HFF-Myc (cell line): ENCODE data around the gene FAM161B.
"Not testable (repeated sequence)": the region's sequence is repeated elsewhere in the genome, so short reads cannot be mapped to it uniquely, and the experiment has no call there.

ENCODE experiments used
- DNase-seq: peaks from one replicate; pipeline ENCODE4 v3.0.0-alpha.2; 2011; ENCODE audit warnings: low read depth; ENCODE audit errors: extremely low read depth
- H3K4me3 ChIP-seq: replicated peaks from 2 replicates; pipeline ENCODE4 v1.5.1; 2011; ENCODE audit warnings: low read depth, mild to moderate bottlenecking, control low read depth, low read length
- TF ChIP-seq, protein P1 (sequence below): IDR thresholded peaks from 2 replicates; pipeline ENCODE4 v1.5.1; 2012; ENCODE audit warnings: mild to moderate bottlenecking, low read depth, low read length, control low read depth; ENCODE audit errors: missing control alignments

FAM161B gene

DNA sequence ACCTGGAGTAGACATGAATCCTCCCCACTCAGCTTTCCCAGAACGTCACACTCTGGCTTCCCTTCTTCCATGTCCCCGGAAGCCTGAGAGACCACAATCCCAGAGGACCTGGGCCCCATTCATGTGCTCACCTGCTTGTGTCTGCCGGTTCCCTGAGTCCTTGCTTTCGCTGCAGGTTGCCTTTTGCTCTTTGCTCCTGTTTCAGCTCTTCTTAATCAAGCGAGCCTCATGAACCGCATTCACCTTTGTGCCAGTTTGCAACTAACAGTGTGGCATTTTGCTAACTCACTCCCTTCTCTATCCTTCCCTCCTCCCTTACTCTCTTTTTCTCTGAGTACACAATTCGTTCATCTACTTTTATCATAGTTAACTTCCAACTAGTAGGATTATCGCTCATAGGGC lies 46.1 kb upstream of the FAM161B start:
- TF ChIP-seq, protein P1, sequence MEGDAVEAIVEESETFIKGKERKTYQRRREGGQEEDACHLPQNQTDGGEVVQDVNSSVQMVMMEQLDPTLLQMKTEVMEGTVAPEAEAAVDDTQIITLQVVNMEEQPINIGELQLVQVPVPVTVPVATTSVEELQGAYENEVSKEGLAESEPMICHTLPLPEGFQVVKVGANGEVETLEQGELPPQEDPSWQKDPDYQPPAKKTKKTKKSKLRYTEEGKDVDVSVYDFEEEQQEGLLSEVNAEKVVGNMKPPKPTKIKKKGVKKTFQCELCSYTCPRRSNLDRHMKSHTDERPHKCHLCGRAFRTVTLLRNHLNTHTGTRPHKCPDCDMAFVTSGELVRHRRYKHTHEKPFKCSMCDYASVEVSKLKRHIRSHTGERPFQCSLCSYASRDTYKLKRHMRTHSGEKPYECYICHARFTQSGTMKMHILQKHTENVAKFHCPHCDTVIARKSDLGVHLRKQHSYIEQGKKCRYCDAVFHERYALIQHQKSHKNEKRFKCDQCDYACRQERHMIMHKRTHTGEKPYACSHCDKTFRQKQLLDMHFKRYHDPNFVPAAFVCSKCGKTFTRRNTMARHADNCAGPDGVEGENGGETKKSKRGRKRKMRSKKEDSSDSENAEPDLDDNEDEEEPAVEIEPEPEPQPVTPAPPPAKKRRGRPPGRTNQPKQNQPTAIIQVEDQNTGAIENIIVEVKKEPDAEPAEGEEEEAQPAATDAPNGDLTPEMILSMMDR: no peak
- no peak overlapping the region for H3K4me3 ChIP-seq
- DNase-seq: no peak

DNA sequence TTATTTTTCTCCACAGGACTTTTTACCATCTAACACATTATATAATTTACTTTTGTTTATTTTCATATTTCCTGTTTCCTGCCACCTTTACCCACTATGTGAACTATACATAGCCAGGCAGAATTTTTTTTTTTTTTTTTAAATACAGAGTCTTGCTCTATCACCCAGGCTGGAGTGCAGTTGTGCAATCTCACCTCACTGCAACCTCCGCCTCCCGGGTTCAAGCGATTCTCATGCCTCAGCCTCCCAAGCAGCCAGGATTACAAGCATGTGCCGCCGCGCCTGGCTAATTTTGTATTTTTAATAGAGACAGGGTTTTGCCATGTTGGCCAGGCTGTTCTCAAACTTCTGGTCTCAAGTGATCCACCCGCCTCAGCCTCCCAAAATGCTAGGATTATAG lies 45.0 kb upstream of the FAM161B start:
- not testable (repeated sequence) for H3K4me3 ChIP-seq, DNase-seq

DNA sequence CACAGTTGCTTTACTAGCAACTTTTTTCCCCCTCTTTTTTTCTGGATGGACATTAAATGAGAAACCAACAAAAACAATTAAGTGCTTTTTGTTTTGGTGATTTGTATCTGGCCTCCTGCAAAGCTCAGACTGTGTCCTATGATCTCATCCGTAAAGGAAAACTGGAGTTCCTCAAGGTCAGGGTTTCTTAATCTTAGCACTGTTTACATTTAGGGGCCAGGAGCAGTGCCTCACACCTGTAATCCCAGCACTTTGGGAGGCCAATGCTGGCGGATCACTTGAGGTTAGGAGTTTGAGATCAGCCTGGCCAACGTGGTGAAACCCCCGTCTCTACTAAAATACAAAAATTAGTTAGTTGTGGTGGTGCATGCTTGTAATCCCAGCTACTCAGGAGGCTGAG lies 41.2 kb upstream of the FAM161B start:
- DNase-seq: no peak
- TF ChIP-seq, protein P1: no peak
- no peak overlapping the region for H3K4me3 ChIP-seq

DNA sequence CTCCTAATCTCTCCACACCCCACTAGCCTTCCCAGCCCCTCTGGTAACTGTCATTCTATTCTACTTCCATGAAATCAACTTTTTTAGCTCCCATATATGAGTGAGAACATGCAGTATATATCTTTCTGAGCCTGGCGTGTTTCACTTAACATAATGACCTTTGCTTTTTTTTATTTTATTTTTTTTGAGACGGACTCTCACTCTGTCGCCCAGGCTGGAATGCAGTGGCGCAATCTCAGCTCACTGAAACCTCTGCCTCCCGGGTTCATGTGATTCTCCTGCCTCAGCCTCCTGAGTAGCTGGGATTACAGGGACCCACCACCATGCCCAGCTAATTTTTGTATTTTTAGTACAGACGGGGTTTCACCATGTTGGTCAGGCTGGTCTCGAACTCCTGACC lies 38.8 kb upstream of the FAM161B start:
- not testable (repeated sequence) for H3K4me3 ChIP-seq, DNase-seq

DNA sequence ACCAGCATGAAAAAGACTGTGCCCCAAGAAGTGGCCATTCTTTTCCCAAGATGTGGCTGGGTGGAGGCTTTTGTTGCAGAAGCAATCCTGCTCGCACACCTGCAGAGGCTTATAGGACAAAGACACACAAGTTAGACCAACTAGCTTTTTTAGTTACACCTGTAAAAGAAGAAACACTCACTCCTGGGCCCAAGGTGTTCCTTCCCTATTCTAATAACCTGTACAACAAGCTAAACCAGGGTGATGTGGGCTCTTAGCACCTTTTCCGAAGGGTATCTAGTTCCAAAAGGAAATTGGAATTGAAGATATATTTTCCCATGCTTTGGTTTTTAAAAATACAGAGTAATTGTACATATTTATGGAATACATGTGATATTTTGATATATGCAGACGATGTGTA lies 38.2 kb upstream of the FAM161B start:
- H3K4me3 ChIP-seq: no peak overlapping the region
- no peak for DNase-seq
- TF ChIP-seq, protein P1: no peak

DNA sequence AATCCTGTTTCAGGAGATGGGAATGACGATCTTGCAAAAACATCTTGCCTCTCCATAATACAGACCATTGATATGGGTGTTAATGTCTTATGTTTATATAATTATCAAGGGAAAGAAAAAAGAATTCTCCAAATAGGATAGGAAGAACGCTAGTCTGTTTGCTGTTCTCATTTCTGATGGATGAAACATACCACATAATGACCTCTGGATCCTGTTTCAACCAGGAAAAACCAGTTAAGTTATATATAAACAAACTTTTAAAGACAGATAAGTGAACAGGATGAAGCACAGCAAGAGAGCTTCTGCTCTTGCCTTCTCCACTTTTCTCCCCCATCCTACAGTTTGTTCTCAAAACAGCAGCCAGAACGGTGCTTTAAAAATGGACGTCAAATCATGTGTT lies 28.0 kb upstream of the FAM161B start:
- TF ChIP-seq, protein P1: no peak
- DNase-seq: no peak
- H3K4me3 ChIP-seq: no peak overlapping the region

DNA sequence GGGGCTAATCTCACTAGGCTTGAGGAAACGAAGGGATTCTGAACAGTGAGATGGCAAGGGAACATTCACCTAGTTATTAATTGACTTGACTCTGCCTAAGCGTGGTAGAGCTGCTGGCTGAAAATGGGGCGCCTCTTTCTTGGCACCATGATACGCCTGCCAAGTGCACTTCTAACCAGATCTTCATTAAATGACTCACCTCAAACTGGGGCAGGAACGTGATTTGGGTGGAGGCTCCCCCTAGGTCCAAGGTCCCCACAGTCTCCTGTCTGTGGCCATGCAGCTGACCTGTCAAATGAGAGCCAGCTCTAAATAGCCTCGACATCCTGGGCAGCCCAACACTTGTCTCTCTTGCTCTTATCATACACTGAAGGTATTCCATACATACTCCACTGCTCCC lies 26.2 kb upstream of the FAM161B start:
- H3K4me3 ChIP-seq: no peak overlapping the region
- TF ChIP-seq, protein P1: no peak
- DNase-seq: no peak

DNA sequence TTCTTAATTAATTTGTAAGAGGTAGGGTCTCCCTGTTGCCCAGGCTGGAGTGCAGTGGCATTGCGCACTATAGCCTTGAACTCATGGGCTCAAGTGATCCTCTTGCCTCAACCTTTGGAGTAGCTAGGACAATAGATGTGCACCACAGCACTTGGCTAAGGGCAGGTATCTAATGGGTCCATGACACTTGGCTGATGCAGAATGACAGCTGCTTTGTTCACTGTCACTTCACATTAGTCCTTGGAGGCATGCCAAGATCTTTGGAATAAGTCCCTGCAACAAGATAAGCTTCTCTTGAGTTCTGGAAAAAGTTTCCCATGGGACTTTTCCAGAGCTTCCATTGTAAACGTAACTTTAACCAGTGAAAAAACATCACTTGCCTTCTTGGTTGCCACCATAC lies 23.6 kb upstream of the FAM161B start:
- TF ChIP-seq, protein P1: no peak
- no peak for DNase-seq
- no peak overlapping the region for H3K4me3 ChIP-seq
